Coronary artery (tissue), 2 donors: ENCODE data around the gene NARF.

Experiments
- DNase-seq: peaks from one replicate; pipeline ENCODE4 v3.0.0-alpha.2; 2017; ENCODE audit warnings: low spot score
- H3K27ac ChIP-seq, 2 donors: fragments of 200-600 bp; sonication (generic); one replicate each; pipeline ENCODE4 v1.5.1; 2016 to 2019
- H3K4me3 ChIP-seq: fragments of 200-600 bp; sonication (generic); 2 replicates; pipeline ENCODE4 v1.5.1; 2016; ENCODE audit warnings: mild to moderate bottlenecking, moderate library complexity
- TF ChIP-seq, protein P1 (sequence below): fragments of 200-600 bp; sonication (generic); IDR thresholded peaks from one replicate; pipeline ENCODE4 v1.5.1; 2019; ENCODE audit warnings: antibody characterized with exemption

Gene NARF

GRCh38 chr17:82465023-82465603, 6.6 kb downstream of the NARF start:
- H3K4me3 ChIP-seq: no peak overlapping the region
- no peak for DNase-seq
- TF ChIP-seq, protein P1, sequence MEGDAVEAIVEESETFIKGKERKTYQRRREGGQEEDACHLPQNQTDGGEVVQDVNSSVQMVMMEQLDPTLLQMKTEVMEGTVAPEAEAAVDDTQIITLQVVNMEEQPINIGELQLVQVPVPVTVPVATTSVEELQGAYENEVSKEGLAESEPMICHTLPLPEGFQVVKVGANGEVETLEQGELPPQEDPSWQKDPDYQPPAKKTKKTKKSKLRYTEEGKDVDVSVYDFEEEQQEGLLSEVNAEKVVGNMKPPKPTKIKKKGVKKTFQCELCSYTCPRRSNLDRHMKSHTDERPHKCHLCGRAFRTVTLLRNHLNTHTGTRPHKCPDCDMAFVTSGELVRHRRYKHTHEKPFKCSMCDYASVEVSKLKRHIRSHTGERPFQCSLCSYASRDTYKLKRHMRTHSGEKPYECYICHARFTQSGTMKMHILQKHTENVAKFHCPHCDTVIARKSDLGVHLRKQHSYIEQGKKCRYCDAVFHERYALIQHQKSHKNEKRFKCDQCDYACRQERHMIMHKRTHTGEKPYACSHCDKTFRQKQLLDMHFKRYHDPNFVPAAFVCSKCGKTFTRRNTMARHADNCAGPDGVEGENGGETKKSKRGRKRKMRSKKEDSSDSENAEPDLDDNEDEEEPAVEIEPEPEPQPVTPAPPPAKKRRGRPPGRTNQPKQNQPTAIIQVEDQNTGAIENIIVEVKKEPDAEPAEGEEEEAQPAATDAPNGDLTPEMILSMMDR: no peak
- no peak overlapping the region for H3K27ac ChIP-seq

GRCh38 chr17:82468692-82469091, 10.2 kb downstream of the NARF start:
- Histone ChIP-seq H3K27ac (no peak overlapping the region), H3K4me3 (no peak overlapping the region)
- TF ChIP-seq, protein P1: no peak
- DNase-seq: no peak

DNA sequence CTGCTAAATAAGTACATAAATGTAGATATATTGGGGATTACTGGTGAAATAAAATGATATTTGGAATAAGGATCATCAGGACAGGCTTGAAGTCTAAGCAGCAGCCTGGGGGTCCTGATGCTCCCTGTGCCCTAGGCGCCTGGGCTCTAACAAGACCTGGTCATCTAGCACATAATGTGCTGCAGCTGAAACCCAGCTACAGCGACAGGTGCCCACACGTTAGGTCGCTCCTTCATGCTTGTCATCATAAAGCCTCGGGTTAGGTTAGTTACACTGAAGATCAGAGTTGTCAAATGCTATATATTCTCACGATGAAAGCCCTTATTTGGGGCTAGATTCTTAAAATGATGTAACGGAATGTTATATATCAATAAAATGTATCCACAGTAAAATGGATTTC, 11.5 kb downstream of the NARF start:
- no peak for DNase-seq
- TF ChIP-seq, protein P1: no peak
- no peak overlapping the region for H3K27ac ChIP-seq
- no peak overlapping the region for H3K4me3 ChIP-seq

DNA sequence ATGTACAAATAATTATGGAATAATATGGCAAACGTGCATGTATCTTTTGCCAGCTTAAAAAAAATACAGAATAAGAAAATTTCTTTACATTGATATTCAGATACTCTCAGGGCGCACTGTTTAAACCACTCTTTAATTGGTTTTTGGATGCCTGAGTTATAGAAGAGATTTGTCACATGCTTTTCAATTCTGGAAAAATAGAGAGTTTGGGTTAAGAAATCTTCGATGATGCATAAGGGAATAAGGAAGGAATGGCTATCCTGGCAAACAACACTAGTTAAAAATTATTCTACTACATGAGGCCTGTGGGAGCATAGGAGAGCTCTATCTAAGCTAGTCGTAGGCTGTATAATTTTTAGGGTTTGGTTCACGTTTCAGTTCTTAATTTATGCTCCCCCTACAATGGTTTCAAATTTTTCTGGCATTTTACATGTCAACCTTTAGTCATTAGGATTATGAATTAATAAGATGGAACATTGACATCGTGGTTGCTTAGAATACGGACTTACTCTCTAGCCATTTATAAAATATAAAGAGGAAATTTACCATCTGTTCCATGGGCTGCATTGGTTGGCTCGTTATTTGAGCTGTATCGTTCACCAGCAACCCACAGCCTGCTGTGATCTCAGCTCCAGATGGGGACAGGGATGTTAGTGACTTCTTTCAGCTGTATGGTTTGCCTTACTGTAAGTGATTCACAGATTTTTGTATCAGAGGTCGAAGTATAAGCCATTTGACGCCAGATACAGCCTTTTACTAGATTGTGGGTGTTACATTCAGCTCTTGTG, 15.9 kb downstream of the NARF start:
- DNase-seq: no peak
- H3K27ac ChIP-seq: no peak overlapping the region
- H3K4me3 ChIP-seq: no peak overlapping the region
- TF ChIP-seq, protein P1: no peak

- DNase-seq: no peak
- TF ChIP-seq, protein P1: no peak
- H3K27ac ChIP-seq: no peak overlapping the region
These were observed 16.9 kb downstream of the NARF start for GRCh38 chr17:82475458-82475857.

GRCh38 chr17:82477934-82478333, 19.4 kb downstream of the NARF start:
- Histone ChIP-seq H3K4me3 (no peak overlapping the region), H3K27ac (no peak overlapping the region)
- DNase-seq: no peak
- TF ChIP-seq, protein P1: no peak

More at GRCh38 chr17:82475458-82475857, 16.9 kb downstream of the NARF start:
- no peak overlapping the region for H3K4me3 ChIP-seq

GRCh38 chr17:82479602-82480001, 21.1 kb downstream of the NARF start:
- no peak overlapping the region for H3K4me3 ChIP-seq
- TF ChIP-seq, protein P1: no peak
- no peak for DNase-seq
- H3K27ac ChIP-seq: no peak overlapping the region
